Activated CD8-positive, alpha-beta memory T cell treated with anti-CD3 and anti-CD28 coated beads for 36 hours (primary cell): ENCODE measurements around the gene SLC9A6. TPM values are rescaled to one million over a fixed set of nuclear protein-coding genes. Genes with fewer than 3 reads are reported as not detected.
"Not testable (repeated sequence)": the region's sequence is repeated elsewhere in the genome, so short reads cannot be mapped to it uniquely, and the experiment has no call there.

Experiments used
- CTCF ChIA-PET: fragments of 350-600 bp; sonication (Branson Sonifier 250); formaldehyde crosslinking; loops from one replicate; lab custom pipeline; 2021; ENCODE audit warnings: antibody characterized with exemption; lab: Charles Lee
- POLR2A ChIA-PET: fragments of 350-600 bp; sonication (Branson Sonifier 250); formaldehyde crosslinking; loops from one replicate; lab custom pipeline; 2021; ENCODE audit warnings: antibody characterized with exemption; lab: Charles Lee
- total RNA-seq, 2 experiments: library from RNA; stranded (reverse); gene quantifications; one replicate each; pipeline ENCODE4 v1.2.3, GENCODE V29; 2021

The SLC9A6 gene
- total RNA-seq, 2 experiments from 2014 or later: 14.8 to 15.2 TPM

- POLR2A ChIA-PET: no interaction called here
Measured at GRCh38 chrX:136055651-136056221, 70.5 kb downstream of the SLC9A6 start.

GRCh38 chrX:136057567-136057966 is 72.3 kb downstream of the SLC9A6 start:
- ChIA-PET CTCF (interaction anchor here (1.3 kb wide), 1 partner anchor 29 kb away, joined by 3 read pairs; no protein-coding TSS in a partner anchor), POLR2A (no interaction called here)

More at GRCh38 chrX:136055651-136056221, 70.5 kb downstream of the SLC9A6 start:
- CTCF ChIA-PET: no interaction called here

GRCh38 chrX:136059350-136059749 is 74.1 kb downstream of the SLC9A6 start:
- ChIA-PET POLR2A (no interaction called here), CTCF (no interaction called here)

- POLR2A ChIA-PET: no interaction called here
- CTCF ChIA-PET: no interaction called here
Measured at GRCh38 chrX:136061286-136061685, 76.1 kb downstream of the SLC9A6 start.

- ChIA-PET CTCF (no interaction called here), POLR2A (no interaction called here)
Measured at GRCh38 chrX:136061696-136062095, 76.5 kb downstream of the SLC9A6 start.

GRCh38 chrX:136063340-136064079 is 78.3 kb downstream of the SLC9A6 start:
- POLR2A ChIA-PET: no interaction called here
- CTCF ChIA-PET: no interaction called here

GRCh38 chrX:136064661-136065043 is 79.4 kb downstream of the SLC9A6 start:
- ChIA-PET POLR2A (no interaction called here), CTCF (no interaction called here)

GRCh38 chrX:136065044-136065671 is 79.9 kb downstream of the SLC9A6 start:
- ChIA-PET POLR2A (no interaction called here), CTCF (no interaction called here)

GRCh38 chrX:136067097-136067496 is 81.9 kb downstream of the SLC9A6 start:
- POLR2A ChIA-PET: no interaction called here
- CTCF ChIA-PET: no interaction called here

GRCh38 chrX:136067966-136068365 is 82.7 kb downstream of the SLC9A6 start:
- ChIA-PET POLR2A (no interaction called here), CTCF (no interaction called here)

GRCh38 chrX:136076942-136077341 is 91.7 kb downstream of the SLC9A6 start:
- POLR2A ChIA-PET: no interaction called here
- CTCF ChIA-PET: no interaction called here

- CTCF ChIA-PET: no interaction called here
- POLR2A ChIA-PET: no interaction called here
Measured at GRCh38 chrX:136080766-136081165, 95.5 kb downstream of the SLC9A6 start.

- CTCF ChIA-PET: no interaction called here
- POLR2A ChIA-PET: no interaction called here
Measured at GRCh38 chrX:136086521-136086920, 101.3 kb downstream of the SLC9A6 start.

- POLR2A ChIA-PET, CTCF ChIA-PET: not testable (repeated sequence)
Measured at GRCh38 chrX:136091898-136092297, 106.7 kb downstream of the SLC9A6 start.

- CTCF ChIA-PET: no interaction called here
- POLR2A ChIA-PET: no interaction called here
Measured at GRCh38 chrX:136094962-136095361, 109.7 kb downstream of the SLC9A6 start.

Other genes with a start within 250 kb of the SLC9A6 start
- gene CT45A3, start 217.2 kb upstream of the SLC9A6 start, total RNA-seq: not detected
- gene CT45A5, start 199.9 kb upstream of the SLC9A6 start, total RNA-seq: not detected
- not detected for gene CT45A6, start 182.6 kb upstream of the SLC9A6 start, total RNA-seq
- gene CT45A2, start 165.4 kb upstream of the SLC9A6 start, total RNA-seq: not detected
- not detected for gene CT45A7, start 148.2 kb upstream of the SLC9A6 start, total RNA-seq
- not detected for gene CT45A8, start 130.9 kb upstream of the SLC9A6 start, total RNA-seq
- not detected for gene CT45A9, start 113.6 kb upstream of the SLC9A6 start, total RNA-seq
- not detected for gene CT45A10, start 92.0 kb upstream of the SLC9A6 start, total RNA-seq
- not detected for gene SAGE1, start 91.7 kb upstream of the SLC9A6 start, total RNA-seq
- gene MMGT1, start 11.4 kb upstream of the SLC9A6 start, total RNA-seq: 10 to 100 TPM; 24.8 to 26.3 TPM
- gene FHL1, start 162.1 kb downstream of the SLC9A6 start, total RNA-seq: 10 to 100 TPM; 17.8 to 18.2 TPM